WTC11 (cell line): ENCODE data around the gene MEGF6. TPM values are rescaled to one million over a fixed set of nuclear protein-coding genes. Genes with fewer than 3 reads are reported as not detected.

Experiments used
- ATAC-seq: fragments of 200-7000 bp; cut with Tn5 transposase; 2 replicates; pipeline ENCODE4 v1.10.0; 2021; ENCODE audit warnings: mild to moderate bottlenecking, moderate library complexity
- CTCF ChIA-PET: fragments of 300-600 bp; sonication (Branson Sonifier 250); formaldehyde crosslinking; loops from one replicate; lab custom pipeline; 2021; ENCODE audit warnings: antibody characterized with exemption; lab: Charles Lee
- POLR2A ChIA-PET: fragments of 350-600 bp; sonication (Branson Sonifier 250); formaldehyde crosslinking; loops from one replicate; lab custom pipeline; 2021; ENCODE audit warnings: antibody characterized with exemption; lab: Charles Lee
- DNase-seq: peaks from one replicate; pipeline ENCODE4 v3.0.0; 2021; ENCODE audit warnings: low spot score
- H3K27ac Mint-ChIP-seq: 2 replicates; pipeline ENCODE4 v1.8.0; 2021; ENCODE audit warnings: mixed read lengths
- H3K27me3 Mint-ChIP-seq: 2 replicates; pipeline ENCODE4 v1.8.0; 2021; ENCODE audit warnings: low read depth, mild to moderate bottlenecking, moderate library complexity, mixed read lengths
- H3K36me3 Mint-ChIP-seq: 2 replicates; pipeline ENCODE4 v1.8.0; 2021; ENCODE audit warnings: mixed read lengths
- H3K4me1 Mint-ChIP-seq: 2 replicates; pipeline ENCODE4 v1.8.0; 2022; ENCODE audit warnings: mixed read lengths
- H3K4me3 Mint-ChIP-seq: 2 replicates; pipeline ENCODE4 v1.8.0; 2021; ENCODE audit warnings: mild to moderate bottlenecking, moderate library complexity, mixed read lengths
- H3K9me3 Mint-ChIP-seq: 2 replicates; pipeline ENCODE4 v1.8.0; 2021; ENCODE audit warnings: mixed read lengths
- CREB1 ChIP-seq: sonication (generic); formaldehyde crosslinking; IDR thresholded peaks from 2 replicates; pipeline ENCODE4 v1.8.0; 2023; ENCODE audit warnings: mild to moderate bottlenecking, missing genetic modification reagents
- EMX1 ChIP-seq: fragments of 250-450 bp; sonication (Bioruptor Pico); IDR thresholded peaks from 2 replicates; pipeline ENCODE4 v1.8.0; 2021; ENCODE audit warnings: mild to moderate bottlenecking
- JAZF1 ChIP-seq: fragments of 250-450 bp; sonication (Bioruptor Pico); IDR thresholded peaks from 2 replicates; pipeline ENCODE4 v1.9.0; 2021; ENCODE audit warnings: moderate library complexity, mild to moderate bottlenecking, inconsistent platforms
- JUN ChIP-seq: sonication (generic); formaldehyde crosslinking; IDR thresholded peaks from 2 replicates; pipeline ENCODE4 v1.8.0; 2023; ENCODE audit warnings: mild to moderate bottlenecking, missing genetic modification reagents
- MYBL2 ChIP-seq: sonication (generic); formaldehyde crosslinking; IDR thresholded peaks from 2 replicates; pipeline ENCODE4 v1.8.1; 2023; ENCODE audit warnings: mild to moderate bottlenecking, moderate library complexity, missing genetic modification reagents
- NFE2L1 ChIP-seq: sonication (generic); formaldehyde crosslinking; IDR thresholded peaks from 2 replicates; pipeline ENCODE4 v1.8.1; 2023; ENCODE audit warnings: missing genetic modification reagents
- NR3C1 ChIP-seq: sonication (generic); formaldehyde crosslinking; conservative IDR thresholded peaks from 2 replicates; pipeline ENCODE4 v1.8.1; 2023; ENCODE audit warnings: low read depth, mild to moderate bottlenecking, missing genetic modification reagents
- PRRX2 ChIP-seq: fragments of 250-450 bp; sonication (Bioruptor Pico); IDR thresholded peaks from 2 replicates; pipeline ENCODE4 v1.8.0; 2021; ENCODE audit warnings: mild to moderate bottlenecking
- RORB ChIP-seq: fragments of 250-450 bp; sonication (Bioruptor Pico); IDR thresholded peaks from 2 replicates; pipeline ENCODE4 v1.9.0; 2021; ENCODE audit warnings: mild to moderate bottlenecking
- TCF7 ChIP-seq: sonication (generic); formaldehyde crosslinking; IDR thresholded peaks from 2 replicates; pipeline ENCODE4 v1.8.0; 2022; ENCODE audit warnings: mild to moderate bottlenecking, low read depth, missing genetic modification reagents, moderate library complexity
- ZBTB21 ChIP-seq: sonication (generic); formaldehyde crosslinking; IDR thresholded peaks from 2 replicates; pipeline ENCODE4 v1.8.1; 2023; ENCODE audit warnings: mild to moderate bottlenecking, missing genetic modification reagents, borderline replicate concordance
- ZNF671 ChIP-seq: fragments of 250-450 bp; sonication (Bioruptor Pico); IDR thresholded peaks from 2 replicates; pipeline ENCODE4 v1.8.0; 2021; ENCODE audit warnings: mild to moderate bottlenecking
- total RNA-seq: library from RNA; stranded (reverse); gene quantifications from 3 replicates; pipeline ENCODE4 v1.2.3, GENCODE V29; 2021
- TF ChIP-seq, protein P1 (sequence below): sonication (generic); formaldehyde crosslinking; conservative IDR thresholded peaks from 2 replicates; pipeline ENCODE4 v1.8.1; 2023; ENCODE audit warnings: mild to moderate bottlenecking, low read depth, missing genetic modification reagents, moderate library complexity
- TF ChIP-seq, protein P2 (sequence below): fragments of 200-600 bp; IDR thresholded peaks from 2 replicates; pipeline ENCODE4 v1.8.0; 2022; ENCODE audit warnings: antibody characterized with exemption
- TF ChIP-seq, protein P3 (sequence below): sonication (generic); formaldehyde crosslinking; IDR thresholded peaks from 2 replicates; pipeline ENCODE4 v1.8.1; 2023; ENCODE audit warnings: mild to moderate bottlenecking, missing genetic modification reagents, borderline replicate concordance
- TF ChIP-seq, protein P4 (sequence below): fragments of 250-450 bp; sonication (Bioruptor Pico); conservative IDR thresholded peaks from 2 replicates; pipeline ENCODE4 v1.9.0; 2021; ENCODE audit warnings: mild to moderate bottlenecking
- TF ChIP-seq, protein P5 (sequence below): sonication (generic); formaldehyde crosslinking; IDR thresholded peaks from 2 replicates; pipeline ENCODE4 v1.8.0; 2023; ENCODE audit warnings: mild to moderate bottlenecking, missing genetic modification reagents
- TF ChIP-seq, protein P6 (sequence below): sonication (generic); formaldehyde crosslinking; IDR thresholded peaks from 2 replicates; pipeline ENCODE4 v1.8.1; 2022; ENCODE audit warnings: mild to moderate bottlenecking, moderate library complexity, missing genetic modification reagents
- TF ChIP-seq, protein P7 (sequence below): sonication (generic); formaldehyde crosslinking; conservative IDR thresholded peaks from 2 replicates; pipeline ENCODE4 v1.8.1; 2022; ENCODE audit warnings: mild to moderate bottlenecking, missing genetic modification reagents

MEGF6 gene
- total RNA-seq, 1 experiment from 2014 or later = 24.9 TPM

DNA sequence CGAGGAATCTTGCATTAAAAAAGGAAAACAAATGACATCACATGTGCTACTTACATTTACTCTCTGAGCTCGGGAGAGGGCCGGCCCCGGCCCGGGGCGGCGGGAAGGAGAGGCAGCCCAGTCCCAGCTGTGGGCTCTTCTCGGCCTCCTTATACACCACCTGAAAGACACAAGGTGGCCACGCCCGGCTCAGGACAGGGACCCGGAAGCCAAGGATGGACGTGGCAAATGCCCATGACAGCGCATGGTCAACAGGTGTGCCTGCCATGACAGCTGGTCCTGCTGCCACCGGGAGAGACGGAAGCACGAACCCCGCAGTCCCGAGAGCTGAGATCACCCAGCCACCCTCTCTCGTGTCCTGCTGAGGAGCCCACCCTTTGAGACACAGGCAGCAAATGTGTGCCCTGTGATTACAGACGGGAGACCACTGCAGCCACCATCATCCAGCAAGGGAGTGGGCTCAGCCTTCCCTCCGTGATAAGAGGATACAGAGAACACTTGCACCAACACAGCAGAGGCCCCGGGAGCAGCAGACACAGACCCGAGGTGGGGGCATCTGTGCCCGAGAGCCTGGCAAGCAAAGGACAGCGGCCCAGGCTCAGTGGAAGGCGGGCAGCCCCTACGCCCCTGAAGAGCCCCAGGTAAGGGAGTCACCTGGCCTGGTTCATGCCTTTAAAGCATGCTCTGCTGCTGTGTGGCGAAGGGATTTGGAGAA, 22.2 kb upstream of the MEGF6 start (continued):
- TF ChIP-seq, protein P1, sequence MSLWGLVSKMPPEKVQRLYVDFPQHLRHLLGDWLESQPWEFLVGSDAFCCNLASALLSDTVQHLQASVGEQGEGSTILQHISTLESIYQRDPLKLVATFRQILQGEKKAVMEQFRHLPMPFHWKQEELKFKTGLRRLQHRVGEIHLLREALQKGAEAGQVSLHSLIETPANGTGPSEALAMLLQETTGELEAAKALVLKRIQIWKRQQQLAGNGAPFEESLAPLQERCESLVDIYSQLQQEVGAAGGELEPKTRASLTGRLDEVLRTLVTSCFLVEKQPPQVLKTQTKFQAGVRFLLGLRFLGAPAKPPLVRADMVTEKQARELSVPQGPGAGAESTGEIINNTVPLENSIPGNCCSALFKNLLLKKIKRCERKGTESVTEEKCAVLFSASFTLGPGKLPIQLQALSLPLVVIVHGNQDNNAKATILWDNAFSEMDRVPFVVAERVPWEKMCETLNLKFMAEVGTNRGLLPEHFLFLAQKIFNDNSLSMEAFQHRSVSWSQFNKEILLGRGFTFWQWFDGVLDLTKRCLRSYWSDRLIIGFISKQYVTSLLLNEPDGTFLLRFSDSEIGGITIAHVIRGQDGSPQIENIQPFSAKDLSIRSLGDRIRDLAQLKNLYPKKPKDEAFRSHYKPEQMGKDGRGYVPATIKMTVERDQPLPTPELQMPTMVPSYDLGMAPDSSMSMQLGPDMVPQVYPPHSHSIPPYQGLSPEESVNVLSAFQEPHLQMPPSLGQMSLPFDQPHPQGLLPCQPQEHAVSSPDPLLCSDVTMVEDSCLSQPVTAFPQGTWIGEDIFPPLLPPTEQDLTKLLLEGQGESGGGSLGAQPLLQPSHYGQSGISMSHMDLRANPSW (CRISPR knock-in tag) = no peak
- TF ChIP-seq PRRX2 (CRISPR knock-in tag) = no peak
- TF ChIP-seq, protein P2, sequence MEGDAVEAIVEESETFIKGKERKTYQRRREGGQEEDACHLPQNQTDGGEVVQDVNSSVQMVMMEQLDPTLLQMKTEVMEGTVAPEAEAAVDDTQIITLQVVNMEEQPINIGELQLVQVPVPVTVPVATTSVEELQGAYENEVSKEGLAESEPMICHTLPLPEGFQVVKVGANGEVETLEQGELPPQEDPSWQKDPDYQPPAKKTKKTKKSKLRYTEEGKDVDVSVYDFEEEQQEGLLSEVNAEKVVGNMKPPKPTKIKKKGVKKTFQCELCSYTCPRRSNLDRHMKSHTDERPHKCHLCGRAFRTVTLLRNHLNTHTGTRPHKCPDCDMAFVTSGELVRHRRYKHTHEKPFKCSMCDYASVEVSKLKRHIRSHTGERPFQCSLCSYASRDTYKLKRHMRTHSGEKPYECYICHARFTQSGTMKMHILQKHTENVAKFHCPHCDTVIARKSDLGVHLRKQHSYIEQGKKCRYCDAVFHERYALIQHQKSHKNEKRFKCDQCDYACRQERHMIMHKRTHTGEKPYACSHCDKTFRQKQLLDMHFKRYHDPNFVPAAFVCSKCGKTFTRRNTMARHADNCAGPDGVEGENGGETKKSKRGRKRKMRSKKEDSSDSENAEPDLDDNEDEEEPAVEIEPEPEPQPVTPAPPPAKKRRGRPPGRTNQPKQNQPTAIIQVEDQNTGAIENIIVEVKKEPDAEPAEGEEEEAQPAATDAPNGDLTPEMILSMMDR = no peak
- TF ChIP-seq, protein P3, sequence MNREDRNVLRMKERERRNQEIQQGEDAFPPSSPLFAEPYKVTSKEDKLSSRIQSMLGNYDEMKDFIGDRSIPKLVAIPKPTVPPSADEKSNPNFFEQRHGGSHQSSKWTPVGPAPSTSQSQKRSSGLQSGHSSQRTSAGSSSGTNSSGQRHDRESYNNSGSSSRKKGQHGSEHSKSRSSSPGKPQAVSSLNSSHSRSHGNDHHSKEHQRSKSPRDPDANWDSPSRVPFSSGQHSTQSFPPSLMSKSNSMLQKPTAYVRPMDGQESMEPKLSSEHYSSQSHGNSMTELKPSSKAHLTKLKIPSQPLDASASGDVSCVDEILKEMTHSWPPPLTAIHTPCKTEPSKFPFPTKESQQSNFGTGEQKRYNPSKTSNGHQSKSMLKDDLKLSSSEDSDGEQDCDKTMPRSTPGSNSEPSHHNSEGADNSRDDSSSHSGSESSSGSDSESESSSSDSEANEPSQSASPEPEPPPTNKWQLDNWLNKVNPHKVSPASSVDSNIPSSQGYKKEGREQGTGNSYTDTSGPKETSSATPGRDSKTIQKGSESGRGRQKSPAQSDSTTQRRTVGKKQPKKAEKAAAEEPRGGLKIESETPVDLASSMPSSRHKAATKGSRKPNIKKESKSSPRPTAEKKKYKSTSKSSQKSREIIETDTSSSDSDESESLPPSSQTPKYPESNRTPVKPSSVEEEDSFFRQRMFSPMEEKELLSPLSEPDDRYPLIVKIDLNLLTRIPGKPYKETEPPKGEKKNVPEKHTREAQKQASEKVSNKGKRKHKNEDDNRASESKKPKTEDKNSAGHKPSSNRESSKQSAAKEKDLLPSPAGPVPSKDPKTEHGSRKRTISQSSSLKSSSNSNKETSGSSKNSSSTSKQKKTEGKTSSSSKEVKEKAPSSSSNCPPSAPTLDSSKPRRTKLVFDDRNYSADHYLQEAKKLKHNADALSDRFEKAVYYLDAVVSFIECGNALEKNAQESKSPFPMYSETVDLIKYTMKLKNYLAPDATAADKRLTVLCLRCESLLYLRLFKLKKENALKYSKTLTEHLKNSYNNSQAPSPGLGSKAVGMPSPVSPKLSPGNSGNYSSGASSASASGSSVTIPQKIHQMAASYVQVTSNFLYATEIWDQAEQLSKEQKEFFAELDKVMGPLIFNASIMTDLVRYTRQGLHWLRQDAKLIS (CRISPR knock-in tag) = no peak
- no peak for TF ChIP-seq MYBL2
- no peak for TF ChIP-seq NFE2L1 (CRISPR knock-in tag)
- TF ChIP-seq JUN = no peak
- TF ChIP-seq CREB1 (CRISPR knock-in tag) = no peak
- TF ChIP-seq, protein P4, sequence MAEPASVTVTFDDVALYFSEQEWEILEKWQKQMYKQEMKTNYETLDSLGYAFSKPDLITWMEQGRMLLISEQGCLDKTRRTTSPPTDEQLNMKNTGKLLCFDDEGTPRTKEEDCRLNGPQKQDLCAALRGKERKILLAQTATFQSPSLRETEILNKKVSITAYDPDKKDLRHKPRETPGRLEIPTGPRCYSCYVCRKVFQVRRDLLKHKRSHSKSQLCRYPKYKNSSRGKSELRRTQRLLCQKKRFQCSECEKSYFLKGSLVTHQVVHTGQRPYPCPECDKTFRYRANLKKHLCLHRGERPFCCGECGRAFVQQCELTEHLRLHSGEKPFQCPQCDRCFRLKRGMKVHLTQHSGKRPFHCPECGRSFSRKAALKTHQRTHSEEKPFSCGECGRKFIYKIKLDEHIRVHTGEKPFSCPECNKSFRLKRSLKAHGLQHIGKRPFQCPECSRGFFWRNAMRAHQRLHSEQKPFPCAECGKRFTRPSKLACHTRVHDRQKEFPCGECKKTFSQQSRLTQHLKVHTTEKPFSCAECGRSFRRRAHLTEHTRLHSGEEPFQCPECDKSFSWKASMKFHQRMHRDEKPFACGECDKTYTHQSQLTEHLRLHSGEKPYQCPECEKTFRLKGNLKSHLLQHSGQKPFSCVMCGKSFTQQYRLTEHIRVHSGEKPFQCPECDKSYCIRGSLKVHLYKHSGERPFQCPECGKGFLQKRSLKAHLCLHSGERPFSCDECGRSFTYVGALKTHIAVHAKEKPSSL (CRISPR knock-in tag) = no peak
- TF ChIP-seq, protein P5, sequence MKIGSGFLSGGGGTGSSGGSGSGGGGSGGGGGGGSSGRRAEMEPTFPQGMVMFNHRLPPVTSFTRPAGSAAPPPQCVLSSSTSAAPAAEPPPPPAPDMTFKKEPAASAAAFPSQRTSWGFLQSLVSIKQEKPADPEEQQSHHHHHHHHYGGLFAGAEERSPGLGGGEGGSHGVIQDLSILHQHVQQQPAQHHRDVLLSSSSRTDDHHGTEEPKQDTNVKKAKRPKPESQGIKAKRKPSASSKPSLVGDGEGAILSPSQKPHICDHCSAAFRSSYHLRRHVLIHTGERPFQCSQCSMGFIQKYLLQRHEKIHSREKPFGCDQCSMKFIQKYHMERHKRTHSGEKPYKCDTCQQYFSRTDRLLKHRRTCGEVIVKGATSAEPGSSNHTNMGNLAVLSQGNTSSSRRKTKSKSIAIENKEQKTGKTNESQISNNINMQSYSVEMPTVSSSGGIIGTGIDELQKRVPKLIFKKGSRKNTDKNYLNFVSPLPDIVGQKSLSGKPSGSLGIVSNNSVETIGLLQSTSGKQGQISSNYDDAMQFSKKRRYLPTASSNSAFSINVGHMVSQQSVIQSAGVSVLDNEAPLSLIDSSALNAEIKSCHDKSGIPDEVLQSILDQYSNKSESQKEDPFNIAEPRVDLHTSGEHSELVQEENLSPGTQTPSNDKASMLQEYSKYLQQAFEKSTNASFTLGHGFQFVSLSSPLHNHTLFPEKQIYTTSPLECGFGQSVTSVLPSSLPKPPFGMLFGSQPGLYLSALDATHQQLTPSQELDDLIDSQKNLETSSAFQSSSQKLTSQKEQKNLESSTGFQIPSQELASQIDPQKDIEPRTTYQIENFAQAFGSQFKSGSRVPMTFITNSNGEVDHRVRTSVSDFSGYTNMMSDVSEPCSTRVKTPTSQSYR (CRISPR knock-in tag) = no peak

DNA sequence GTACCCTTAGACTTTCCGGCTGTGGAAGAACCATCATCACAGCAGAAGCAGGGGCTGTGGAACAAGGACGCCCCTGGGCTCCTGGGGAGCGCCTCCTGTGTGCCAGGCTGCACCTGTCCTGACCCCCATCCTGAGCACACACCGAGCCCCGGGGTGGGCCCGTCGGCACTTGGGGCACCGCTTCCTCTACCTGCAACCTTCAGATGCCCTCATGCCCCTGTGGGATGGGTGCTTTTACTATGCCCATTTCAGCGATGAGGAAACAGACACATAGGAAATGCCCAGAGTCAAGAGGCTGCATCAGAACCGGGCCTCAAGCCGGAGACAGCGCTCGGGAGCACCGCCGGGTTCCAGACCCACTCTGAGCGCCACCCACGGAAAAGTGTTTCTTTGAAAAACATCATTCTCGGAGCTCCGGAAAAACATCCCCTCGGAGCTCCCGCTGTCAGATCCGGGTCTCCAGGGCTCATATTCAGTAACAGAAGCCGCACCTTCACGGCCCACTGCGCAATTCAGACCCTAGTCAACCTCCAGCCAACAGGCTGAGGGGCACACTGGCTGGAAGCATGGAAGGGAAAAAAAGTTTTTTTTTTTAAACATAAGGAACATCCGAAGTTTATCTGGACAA, 21.5 kb upstream of the MEGF6 start:
- ChIA-PET POLR2A (no interaction called here), CTCF (interaction anchor here (1.0 to 5.0 kb wide), 3 partner anchors 92 to 180 kb away, joined by 4 to 19 read pairs (median 6); no protein-coding TSS in a partner anchor)
- Mint-ChIP-seq H3K4me1 (no peaks in the 10 kb centered on the region), H3K4me3 (no peak overlapping the region), H3K27ac (no peak overlapping the region), H3K27me3 (no peaks in the 10 kb centered on the region), H3K36me3 (peaks cover 29% of the 10 kb centered on the region), H3K9me3 (no peaks in the 10 kb centered on the region)
- peak; percentile 4 for DNase-seq
- no peak for ATAC-seq
- TF ChIP-seq, protein P6, sequence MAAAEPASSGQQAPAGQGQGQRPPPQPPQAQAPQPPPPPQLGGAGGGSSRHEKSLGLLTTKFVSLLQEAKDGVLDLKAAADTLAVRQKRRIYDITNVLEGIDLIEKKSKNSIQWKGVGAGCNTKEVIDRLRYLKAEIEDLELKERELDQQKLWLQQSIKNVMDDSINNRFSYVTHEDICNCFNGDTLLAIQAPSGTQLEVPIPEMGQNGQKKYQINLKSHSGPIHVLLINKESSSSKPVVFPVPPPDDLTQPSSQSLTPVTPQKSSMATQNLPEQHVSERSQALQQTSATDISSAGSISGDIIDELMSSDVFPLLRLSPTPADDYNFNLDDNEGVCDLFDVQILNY (CRISPR knock-in tag) = no peak
- TF ChIP-seq EMX1 (CRISPR knock-in tag) = no peak
- TF ChIP-seq ZBTB21 (CRISPR knock-in tag) = no peak
- TF ChIP-seq, protein P7, sequence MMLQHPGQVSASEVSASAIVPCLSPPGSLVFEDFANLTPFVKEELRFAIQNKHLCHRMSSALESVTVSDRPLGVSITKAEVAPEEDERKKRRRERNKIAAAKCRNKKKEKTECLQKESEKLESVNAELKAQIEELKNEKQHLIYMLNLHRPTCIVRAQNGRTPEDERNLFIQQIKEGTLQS (CRISPR knock-in tag) = no peak
- TF ChIP-seq NR3C1 = no peak
- TF ChIP-seq NFE2L1 (CRISPR knock-in tag) = no peak
- TF ChIP-seq PRRX2 (CRISPR knock-in tag) = no peak
- no peak for TF ChIP-seq TCF7 (CRISPR knock-in tag)
- no peak for TF ChIP-seq ZNF671 (CRISPR knock-in tag)
- no peak for TF ChIP-seq RORB
- TF ChIP-seq JAZF1 (CRISPR knock-in tag) = no peak
